Gastroesophageal sphincter (tissue), 4 donors: ENCODE results near the gene C2CD2. TPM values are rescaled to one million over a fixed set of nuclear protein-coding genes. Genes with fewer than 3 reads are reported as not detected.

ENCODE experiments used
- ATAC-seq: fragments of 150-250 bp; one replicate; pipeline ENCODE4 v1.9.1; 2016; ENCODE audit warnings: mild to moderate bottlenecking, moderate library complexity
- H3K27ac ChIP-seq, 4 donors: fragments of 200-600 bp; sonication (generic) in 3 of 4; 1 replicate in 3 of 4; 2 replicates in 1 of 4; pipeline ENCODE4 v1.5.1; 2016 to 2019
- H3K27me3 ChIP-seq: fragments of 200-600 bp; sonication (generic); one replicate; pipeline ENCODE4 v1.5.1; 2019
- H3K36me3 ChIP-seq, 2 donors: fragments of 200-600 bp; sonication (generic); one replicate each; pipeline ENCODE4 v1.5.1; 2019; ENCODE audit warnings: control low read depth in 1 of 2
- H3K4me1 ChIP-seq, 3 donors: fragments of 200-600 bp; sonication (generic); 1 replicate in 2 of 3; 2 replicates in 1 of 3; pipeline ENCODE4 v1.5.1; 2016 to 2019; ENCODE audit warnings: control low read depth in 2 of 3
- H3K4me3 ChIP-seq, 2 donors: fragments of 200-600 bp; sonication (generic); one replicate each; pipeline ENCODE4 v1.5.1; 2019; ENCODE audit warnings: mild to moderate bottlenecking in 1 of 2, moderate library complexity in 1 of 2
- H3K9me3 ChIP-seq, 3 donors: fragments of 200-600 bp; sonication (generic); one replicate each; pipeline ENCODE4 v1.5.1; 2017 to 2019; ENCODE audit warnings: control low read depth in 2 of 3
- EP300 ChIP-seq: sonication (generic); formaldehyde crosslinking; IDR thresholded peaks from one replicate; pipeline ENCODE4 v1.6.1; 2017; ENCODE audit warnings: antibody characterized with exemption, mild to moderate bottlenecking
- POLR2A ChIP-seq, 2 donors: fragments of 450-650 bp; IDR thresholded peaks; one replicate each; pipeline ENCODE4 v1.6.1; 2017; ENCODE audit warnings: antibody characterized with exemption in 2 of 2, mild to moderate bottlenecking in 2 of 2, moderate library complexity in 1 of 2
- POLR2AphosphoS5 ChIP-seq: sonication (generic); formaldehyde crosslinking; IDR thresholded peaks from one replicate; pipeline ENCODE4 v1.6.1; 2017; ENCODE audit warnings: antibody characterized with exemption
- WGBS, 2 donors: methylation state at CpG; one replicate each; pipeline ENCODE4 v1.1.5; 2018; ENCODE audit warnings: low coverage in 1 of 2; 5-methylcytosine and 5-hydroxymethylcytosine counted together
- total RNA-seq, 4 donors: library from RNA; depleted of rRNA; stranded (reverse); fragments of >200 nt; gene quantifications; one replicate each; pipeline ENCODE4 v1.1.0, GENCODE V29; 2016
- TF ChIP-seq, protein P1 (sequence below), 4 experiments: fragments of 200-600 bp in 2 of 4; fragments of 450-650 bp in 2 of 4; sonication (generic) in 1 of 4; IDR thresholded peaks; one replicate each; pipeline ENCODE4 v1.5.1; 2017 to 2019; ENCODE audit warnings: antibody characterized with exemption in 4 of 4, mild to moderate bottlenecking in 2 of 4, moderate library complexity in 2 of 4

The C2CD2 gene
- total RNA-seq, 4 donors from 2014 or later = 15.6 to 38.9 (median 18.7) TPM

DNA sequence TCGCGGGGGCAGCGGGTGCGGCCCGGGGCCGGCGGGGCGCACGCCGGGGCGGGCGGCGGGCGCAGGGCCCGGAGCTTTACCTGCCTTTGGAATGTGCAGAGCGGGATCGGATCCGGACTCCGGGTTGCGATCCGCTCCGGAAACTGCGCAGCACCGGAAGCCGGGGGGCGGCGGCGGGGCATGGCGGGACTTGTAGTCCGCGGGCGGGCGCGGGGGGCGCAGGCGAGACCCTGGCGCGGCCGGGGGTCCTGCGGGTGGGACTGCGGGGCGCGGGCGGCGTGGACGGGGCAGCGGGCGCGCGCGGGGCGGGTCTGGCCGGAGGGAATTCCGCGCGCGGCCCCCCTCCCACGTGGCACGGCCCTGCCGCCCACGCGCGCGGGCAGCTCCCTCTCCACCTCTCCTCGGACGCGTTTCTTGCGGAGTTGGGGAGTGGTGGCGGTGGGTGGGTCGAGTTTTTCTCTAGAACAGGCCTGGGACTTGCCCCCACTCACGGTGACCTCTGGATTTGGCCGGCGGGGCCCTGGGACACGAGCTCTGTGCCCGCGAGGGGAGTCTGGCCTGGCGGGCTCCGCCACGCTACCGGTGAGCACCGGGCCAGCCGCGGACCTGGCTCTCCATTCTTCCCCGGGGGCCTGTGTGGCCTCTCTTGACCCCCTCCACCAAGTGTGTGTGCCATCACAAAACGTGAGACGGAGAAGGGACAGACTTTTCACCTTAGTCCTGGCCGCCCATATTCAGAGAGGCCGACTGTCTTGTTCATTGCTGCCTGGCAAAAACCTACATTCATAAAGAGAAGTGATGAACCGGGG lies 74.4 kb downstream of the C2CD2 start, which contains the start of gene PRDM15:
Gene PRDM15, minus strand, starts transcription at position 155 of the 809 bp plus-strand sequence. CDS start 18,981 bp downstream, outside the sequence.
- no peaks in the 10 kb centered on the region for H3K27me3 ChIP-seq
- peaks cover 0 to 36% (median 6%) of the 10 kb centered on the region in 3 donors for H3K4me1 ChIP-seq
- TF ChIP-seq, protein P1, sequence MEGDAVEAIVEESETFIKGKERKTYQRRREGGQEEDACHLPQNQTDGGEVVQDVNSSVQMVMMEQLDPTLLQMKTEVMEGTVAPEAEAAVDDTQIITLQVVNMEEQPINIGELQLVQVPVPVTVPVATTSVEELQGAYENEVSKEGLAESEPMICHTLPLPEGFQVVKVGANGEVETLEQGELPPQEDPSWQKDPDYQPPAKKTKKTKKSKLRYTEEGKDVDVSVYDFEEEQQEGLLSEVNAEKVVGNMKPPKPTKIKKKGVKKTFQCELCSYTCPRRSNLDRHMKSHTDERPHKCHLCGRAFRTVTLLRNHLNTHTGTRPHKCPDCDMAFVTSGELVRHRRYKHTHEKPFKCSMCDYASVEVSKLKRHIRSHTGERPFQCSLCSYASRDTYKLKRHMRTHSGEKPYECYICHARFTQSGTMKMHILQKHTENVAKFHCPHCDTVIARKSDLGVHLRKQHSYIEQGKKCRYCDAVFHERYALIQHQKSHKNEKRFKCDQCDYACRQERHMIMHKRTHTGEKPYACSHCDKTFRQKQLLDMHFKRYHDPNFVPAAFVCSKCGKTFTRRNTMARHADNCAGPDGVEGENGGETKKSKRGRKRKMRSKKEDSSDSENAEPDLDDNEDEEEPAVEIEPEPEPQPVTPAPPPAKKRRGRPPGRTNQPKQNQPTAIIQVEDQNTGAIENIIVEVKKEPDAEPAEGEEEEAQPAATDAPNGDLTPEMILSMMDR (IDR thresholded peaks at IDR 0.05) = peak in 1 of 4 experiments; percentile 14
- TF ChIP-seq EP300 (no peak), POLR2A (IDR thresholded peaks at IDR 0.05) (peak in 1 of 2 donors; percentile 11), POLR2AphosphoS5 (no peak)
- H3K4me3 ChIP-seq = peak within 1 kb of the TSS; percentile 84 to 93
- H3K27ac ChIP-seq = peak within 1 kb of the TSS; percentile 19 to 94 (median 87)
- ATAC-seq = peak; percentile 88
- no peaks in the 10 kb centered on the region for H3K9me3 ChIP-seq
- WGBS, 2 donors = 14% methylated on average over 1 to 3 of the region's 89 CpGs
- H3K36me3 ChIP-seq = no peaks in the 10 kb centered on the region

DNA sequence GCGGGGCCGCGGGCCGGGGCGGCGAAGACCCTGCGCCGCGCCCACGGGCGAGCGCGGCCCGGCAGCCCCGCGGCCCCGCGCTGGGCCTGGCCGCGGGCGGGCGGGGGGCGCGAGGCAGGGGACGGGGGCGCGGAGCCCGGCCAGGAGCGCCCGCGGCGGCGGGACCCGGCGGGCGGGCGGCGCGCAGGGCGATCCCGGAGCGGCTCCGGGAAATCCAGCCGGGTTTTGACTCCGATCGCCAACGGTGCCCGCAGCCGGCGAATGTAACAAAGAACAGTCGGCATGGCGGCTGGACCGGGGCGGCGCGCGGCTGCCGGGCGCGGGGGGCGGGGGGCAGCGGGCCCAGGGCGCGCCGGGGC lies 75.0 kb downstream of the C2CD2 start:
- no peaks in the 10 kb centered on the region for H3K9me3 ChIP-seq
- H3K36me3 ChIP-seq = no peaks in the 10 kb centered on the region
- TF ChIP-seq, protein P1 (IDR thresholded peaks at IDR 0.05) = no peak
- TF ChIP-seq EP300 (no peak), POLR2AphosphoS5 (no peak), POLR2A (IDR thresholded peaks at IDR 0.05) (no peak)
- H3K27ac ChIP-seq = peak overlapping the region in 3 of 4 donors; percentile 87 to 94 (median 87)
- H3K27me3 ChIP-seq = no peaks in the 10 kb centered on the region
- H3K4me1 ChIP-seq = peaks cover 0 to 36% (median 6%) of the 10 kb centered on the region in 3 donors
- H3K4me3 ChIP-seq = peak overlapping the region; percentile 84 to 93
- no CpG with 5 or more reads among the region's 65 CpGs for WGBS, 2 donors
- peak; percentile 82 for ATAC-seq

DNA sequence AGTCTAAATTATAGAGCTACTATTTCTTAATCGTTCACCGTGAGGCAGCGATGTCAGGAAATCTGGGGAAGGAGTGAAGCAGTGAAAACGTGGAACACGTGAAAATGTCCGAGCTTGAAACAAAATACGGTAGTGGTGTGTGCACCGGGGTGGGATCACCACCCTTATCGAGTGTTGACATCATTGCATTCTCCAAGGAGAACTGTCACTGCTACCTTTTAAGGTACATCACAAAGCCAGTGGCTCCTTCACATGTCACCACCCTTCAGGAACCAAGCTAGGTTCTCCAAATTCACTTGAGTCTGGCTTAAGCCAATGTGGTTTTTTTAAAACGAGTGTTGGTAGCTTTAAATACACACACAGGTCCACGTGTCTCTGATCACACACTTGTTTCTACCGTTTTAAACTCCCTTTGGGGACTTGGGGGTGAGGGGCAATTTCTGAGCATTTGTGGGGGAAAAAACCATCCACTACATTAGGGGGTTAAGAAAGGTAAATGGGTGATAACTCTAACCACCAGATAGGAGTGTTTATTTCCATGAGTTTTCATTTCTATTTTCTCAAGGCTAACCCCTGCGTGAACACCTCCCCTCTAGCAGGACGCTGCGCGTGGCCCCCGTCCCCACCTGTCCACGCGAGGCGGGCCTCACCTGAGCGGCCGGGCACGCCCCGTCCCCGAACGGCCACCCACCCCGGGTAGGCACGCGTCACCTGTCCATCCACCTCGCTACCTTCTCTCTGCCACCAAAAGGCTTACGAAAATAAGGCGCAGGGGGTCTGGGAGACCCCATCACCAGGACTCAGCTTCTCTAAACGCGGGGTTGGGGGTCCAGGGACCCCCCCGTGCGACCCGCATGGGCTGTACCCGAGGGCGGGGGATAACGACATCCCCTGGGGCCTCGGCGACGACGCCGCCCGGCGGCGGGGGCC lies 75.7 kb downstream of the C2CD2 start:
- H3K36me3 ChIP-seq = peaks cover 0 to 3% of the 10 kb centered on the region in 2 donors
- 1 to 2% methylated on average over 19 to 23 of the region's 48 CpGs for WGBS, 2 donors

DNA sequence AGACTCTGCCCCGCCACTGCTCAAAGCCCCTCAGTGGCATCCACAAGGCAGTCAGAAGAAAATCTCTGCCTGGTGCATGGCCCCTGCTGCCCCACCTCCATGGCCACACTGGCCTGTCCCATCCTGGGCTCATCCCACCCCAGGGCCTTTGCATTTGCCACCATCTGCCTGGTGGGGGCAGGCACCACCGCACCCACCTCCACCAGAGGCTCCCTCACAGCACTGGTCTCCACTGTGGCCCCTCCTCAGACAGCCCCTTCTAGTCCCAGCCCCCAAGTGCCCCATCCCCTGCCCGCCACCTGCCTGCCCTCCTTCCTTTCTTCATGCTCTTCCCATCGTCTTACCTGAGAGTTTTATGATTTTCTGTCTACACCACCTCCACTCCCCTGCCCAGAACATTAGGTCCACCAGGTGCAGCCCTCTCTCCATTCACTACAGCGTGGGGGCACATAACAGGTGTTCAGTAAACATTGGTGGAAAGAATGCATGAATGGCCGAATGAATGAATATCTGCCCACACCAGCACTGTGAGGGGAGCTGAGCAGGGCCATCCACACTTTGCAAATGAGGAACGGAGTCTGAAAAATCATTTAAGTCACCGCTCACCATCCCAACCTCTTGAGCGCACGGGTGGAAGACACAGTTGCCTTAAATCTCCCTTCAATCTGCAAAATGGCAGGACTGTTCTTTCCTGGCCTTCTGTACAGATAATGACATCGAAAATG lies 76.7 kb downstream of the C2CD2 start:
- peak overlapping the region in 1 of 2 donors; percentile 84 for H3K4me3 ChIP-seq
- TF ChIP-seq POLR2AphosphoS5 = no peak
- no peak for TF ChIP-seq EP300
- TF ChIP-seq POLR2A (IDR thresholded peaks at IDR 0.05) = no peak
- TF ChIP-seq, protein P1 (IDR thresholded peaks at IDR 0.05) = no peak
- no peak for ATAC-seq
- WGBS, 2 donors = 81 to 85% methylated on average over 5 to 9 of the region's 11 CpGs
- H3K9me3 ChIP-seq = no peaks in the 10 kb centered on the region
- no peak overlapping the region for H3K27ac ChIP-seq
- H3K4me1 ChIP-seq = peaks cover 0 to 36% (median 6%) of the 10 kb centered on the region in 3 donors
- peaks cover 0 to 7% of the 10 kb centered on the region in 2 donors for H3K36me3 ChIP-seq
- no peaks in the 10 kb centered on the region for H3K27me3 ChIP-seq

More for the DNA sequence above, 75.7 kb downstream of the C2CD2 start:
- peaks cover 0 to 36% (median 6%) of the 10 kb centered on the region in 3 donors for H3K4me1 ChIP-seq
- TF ChIP-seq, protein P1 (IDR thresholded peaks at IDR 0.05) = no peak
- TF ChIP-seq POLR2A (IDR thresholded peaks at IDR 0.05) (no peak), POLR2AphosphoS5 (no peak), EP300 (no peak)
- H3K9me3 ChIP-seq = no peaks in the 10 kb centered on the region
- H3K27me3 ChIP-seq = no peaks in the 10 kb centered on the region
- H3K27ac ChIP-seq = peak overlapping the region in 3 of 4 donors; percentile 68 to 94 (median 76)
- peak overlapping the region; percentile 84 to 93 for H3K4me3 ChIP-seq
- ATAC-seq = peak; percentile 35
